VCaP (cell line): Measurements from ENCODE around the gene PTPRN2.

Source experiments
- H3K27ac ChIP-seq: fragments of 450-650 bp; 2 replicates; pipeline ENCODE4 v1.5.1; 2017
- TF ChIP-seq, protein P1 (sequence below): fragments of 450-650 bp; conservative IDR thresholded peaks from 2 replicates; pipeline ENCODE4 v1.5.1; 2017; ENCODE audit warnings: mild to moderate bottlenecking, moderate library complexity

The PTPRN2 gene

DNA sequence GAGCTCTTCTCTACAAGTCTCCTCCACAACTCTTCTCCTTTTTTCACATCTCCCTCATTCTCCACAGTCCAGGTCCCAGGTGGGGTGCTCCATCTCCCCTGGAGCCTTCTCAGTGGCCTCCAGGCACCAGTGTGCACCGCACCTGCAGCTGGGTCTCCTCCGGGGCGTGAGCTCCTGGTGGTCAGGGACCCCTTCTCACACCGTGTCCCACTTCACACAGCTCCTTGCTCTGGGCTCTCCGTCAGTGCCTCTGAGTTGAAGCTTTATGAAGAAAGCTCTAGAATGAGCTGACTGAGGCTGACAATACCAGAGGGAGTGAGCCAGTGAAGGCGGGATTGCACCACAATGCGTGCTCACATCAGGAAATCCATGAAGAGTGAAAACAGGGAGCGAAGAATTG, 960.6 kb downstream of the PTPRN2 start:
- no peak overlapping the region for H3K27ac ChIP-seq
- TF ChIP-seq, protein P1, sequence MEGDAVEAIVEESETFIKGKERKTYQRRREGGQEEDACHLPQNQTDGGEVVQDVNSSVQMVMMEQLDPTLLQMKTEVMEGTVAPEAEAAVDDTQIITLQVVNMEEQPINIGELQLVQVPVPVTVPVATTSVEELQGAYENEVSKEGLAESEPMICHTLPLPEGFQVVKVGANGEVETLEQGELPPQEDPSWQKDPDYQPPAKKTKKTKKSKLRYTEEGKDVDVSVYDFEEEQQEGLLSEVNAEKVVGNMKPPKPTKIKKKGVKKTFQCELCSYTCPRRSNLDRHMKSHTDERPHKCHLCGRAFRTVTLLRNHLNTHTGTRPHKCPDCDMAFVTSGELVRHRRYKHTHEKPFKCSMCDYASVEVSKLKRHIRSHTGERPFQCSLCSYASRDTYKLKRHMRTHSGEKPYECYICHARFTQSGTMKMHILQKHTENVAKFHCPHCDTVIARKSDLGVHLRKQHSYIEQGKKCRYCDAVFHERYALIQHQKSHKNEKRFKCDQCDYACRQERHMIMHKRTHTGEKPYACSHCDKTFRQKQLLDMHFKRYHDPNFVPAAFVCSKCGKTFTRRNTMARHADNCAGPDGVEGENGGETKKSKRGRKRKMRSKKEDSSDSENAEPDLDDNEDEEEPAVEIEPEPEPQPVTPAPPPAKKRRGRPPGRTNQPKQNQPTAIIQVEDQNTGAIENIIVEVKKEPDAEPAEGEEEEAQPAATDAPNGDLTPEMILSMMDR: no peak

DNA sequence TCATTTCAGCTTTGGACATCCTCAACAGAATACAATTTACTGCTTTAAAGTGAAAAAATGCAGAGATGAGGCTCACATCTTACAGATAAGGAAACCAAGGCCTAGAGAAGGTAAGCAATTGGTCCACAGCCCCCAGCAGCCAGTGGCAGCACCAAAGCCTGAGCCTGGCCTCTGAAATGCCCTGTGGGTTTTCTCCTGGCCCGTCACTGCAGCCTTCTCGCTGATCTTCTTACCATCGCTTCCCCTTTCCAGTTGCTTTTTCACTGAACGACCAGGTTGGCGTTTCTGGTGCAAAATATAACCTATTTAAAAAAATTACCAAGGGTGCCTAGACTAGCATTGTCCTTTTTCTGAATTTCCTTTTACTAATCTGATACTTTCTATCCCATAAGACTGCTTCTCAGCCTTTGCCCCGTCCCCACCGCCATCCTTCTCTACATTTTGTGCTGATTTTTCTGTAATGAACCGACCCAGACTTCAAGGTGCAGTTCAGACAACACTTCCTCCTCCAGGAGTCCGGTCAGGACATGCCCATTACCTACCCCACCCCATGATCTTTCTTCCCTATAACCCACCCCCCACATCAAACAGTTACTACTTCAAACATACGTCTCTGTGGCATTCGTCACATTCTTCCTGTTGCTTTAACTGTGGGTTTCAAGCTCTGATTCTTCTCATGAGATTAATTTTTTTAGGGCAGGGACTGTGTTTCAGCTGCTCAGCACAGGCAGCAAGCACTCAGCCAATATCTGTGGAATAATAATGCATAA, 961.5 kb downstream of the PTPRN2 start:
- no peak overlapping the region for H3K27ac ChIP-seq
- TF ChIP-seq, protein P1: no peak

DNA sequence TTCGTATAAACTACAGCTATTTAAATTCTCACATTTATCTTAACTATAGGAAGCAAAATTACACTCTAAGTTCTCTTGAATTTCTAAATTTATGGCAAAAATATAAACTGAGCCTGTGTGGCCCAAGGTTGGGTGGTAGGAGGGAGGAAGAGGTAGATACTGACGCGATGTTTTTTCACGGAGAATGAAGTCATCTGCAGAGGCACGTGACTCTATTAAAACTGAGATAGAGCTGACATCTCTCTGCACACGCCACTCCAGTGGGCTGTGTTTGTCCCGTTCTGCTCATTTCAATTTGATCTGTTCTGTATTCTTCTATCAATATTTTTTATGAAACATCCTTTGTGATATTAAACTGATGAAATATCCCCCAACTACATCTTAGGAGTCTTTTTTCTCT, 964.1 kb downstream of the PTPRN2 start:
- TF ChIP-seq, protein P1: no peak
- H3K27ac ChIP-seq: no peak overlapping the region

DNA sequence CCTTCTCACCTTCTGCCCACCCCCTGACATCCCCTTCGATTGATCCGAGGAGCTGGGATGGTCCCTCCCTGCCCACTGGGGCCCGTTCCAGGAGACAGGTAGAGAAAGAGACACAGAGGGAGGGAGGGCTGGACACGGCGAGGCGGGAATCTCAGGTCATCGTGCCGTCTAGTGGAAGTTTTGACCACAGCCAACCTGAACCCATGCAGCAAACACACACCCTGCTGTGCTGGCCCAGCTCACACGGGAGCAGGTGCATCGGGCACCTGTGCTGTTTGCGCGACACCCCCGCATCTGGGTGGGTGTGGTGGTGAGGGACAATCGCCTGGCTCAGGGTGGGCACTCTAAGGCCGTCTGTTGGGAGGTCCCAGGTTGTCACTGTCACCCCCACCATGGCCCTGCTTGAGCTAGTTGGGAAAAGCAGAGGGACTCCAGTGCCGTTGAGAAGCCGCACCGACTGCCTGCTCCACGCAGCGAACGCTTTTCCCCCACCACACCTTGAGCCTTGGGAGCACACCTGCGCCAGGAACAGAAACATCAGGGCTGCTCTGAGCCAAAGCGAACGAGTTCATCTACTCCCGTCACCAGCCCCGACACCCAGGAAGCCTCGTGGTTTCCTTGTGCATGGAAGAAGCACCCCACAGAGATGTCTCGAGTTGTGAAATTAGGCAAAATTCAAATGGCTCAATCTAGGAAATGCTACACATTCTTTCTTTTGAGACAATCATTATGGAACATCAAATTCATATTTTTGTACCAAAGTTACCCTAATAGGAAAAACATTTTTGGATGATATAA, 965.0 kb downstream of the PTPRN2 start:
- TF ChIP-seq, protein P1: no peak
- H3K27ac ChIP-seq: no peak overlapping the region

DNA sequence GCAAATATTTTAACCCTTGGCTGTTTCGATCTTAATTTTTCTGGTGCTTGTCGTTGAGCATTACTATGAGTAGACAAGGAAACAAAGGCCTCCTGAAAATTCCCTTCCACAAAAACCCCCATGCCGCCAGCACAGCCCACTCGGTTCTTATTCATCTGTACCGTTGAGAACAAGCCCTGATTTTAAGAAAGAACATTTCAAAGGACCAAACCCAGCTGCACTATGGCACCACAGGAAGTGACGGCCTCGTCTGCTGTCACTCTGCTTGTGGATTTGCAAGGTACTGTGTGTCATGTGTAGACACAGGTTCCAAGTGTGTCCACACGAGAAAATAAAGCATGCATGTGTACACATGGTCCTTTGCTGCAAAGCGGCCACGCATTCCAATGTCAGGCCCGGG, 965.6 kb downstream of the PTPRN2 start:
- TF ChIP-seq, protein P1: no peak
- H3K27ac ChIP-seq: no peak overlapping the region

DNA sequence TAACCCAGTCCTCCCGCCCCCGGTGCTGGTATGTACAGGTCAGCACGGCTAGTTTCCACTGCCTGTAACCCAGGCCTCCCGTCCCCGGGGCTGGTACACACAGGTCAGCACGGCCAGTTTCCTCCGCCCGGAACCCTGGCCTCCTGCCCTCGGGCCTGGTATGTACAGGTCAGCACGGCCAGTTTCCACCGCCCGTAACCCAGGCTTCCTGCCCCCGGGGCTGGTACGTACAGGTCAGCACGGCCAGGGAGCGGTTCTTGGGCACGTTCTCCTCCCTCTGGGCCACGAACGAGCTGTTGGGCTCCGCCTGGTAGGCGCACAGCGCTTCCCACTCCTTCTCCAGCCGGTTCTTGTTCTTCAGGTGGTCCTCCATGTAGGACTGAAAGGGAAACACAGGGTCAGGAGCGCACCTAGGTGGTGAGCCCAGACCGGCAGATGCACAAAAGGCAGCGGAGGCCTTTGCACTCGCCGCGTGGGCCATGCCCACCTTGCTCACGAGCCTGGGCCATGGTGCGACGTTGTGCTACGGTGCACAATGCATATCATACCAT, 966.4 kb downstream of the PTPRN2 start:
- no peak overlapping the region for H3K27ac ChIP-seq
- TF ChIP-seq, protein P1: no peak

DNA sequence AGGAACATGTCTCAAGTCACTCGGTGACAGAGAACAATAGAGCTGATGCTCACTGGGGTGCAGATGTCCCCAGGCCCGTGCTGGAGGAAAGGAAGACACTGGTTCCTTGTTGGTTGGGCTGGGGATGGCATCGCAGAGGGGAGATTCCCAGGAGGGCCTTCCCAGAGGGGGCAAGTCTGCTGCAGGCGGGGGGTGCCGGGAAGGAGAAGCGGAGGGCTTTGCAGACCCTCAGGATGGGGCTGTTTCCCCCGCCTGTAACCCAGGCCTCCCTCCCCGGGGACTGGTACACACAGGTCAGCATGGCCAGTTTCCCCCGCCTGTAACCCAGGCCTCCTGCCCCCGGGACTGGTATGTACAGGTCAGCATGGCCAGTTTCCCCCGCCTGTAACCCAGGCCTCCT, 967.0 kb downstream of the PTPRN2 start:
- no peak overlapping the region for H3K27ac ChIP-seq

More for the DNA sequence above, 967.0 kb downstream of the PTPRN2 start:
- TF ChIP-seq, protein P1: no peak
